ENCODE measurements around the gene RNH1.

The RNH1 gene

GRCh38 chr11:506238-506994 is 626 bp downstream of the RNH1 start:
- Histone ChIP-seq H3K36me3 (replicated peaks) (peaks cover 11% of the 10 kb centered on the region), H3K27me3 (replicated peaks) (no peaks in the 10 kb centered on the region), H3K4me3 (ENCODE audit: low read depth, low read length) (peak overlapping the region; percentile 90), H3K27ac (peak overlapping the region; percentile 99)
- DNase-seq = peak; percentile 94
- in situ Hi-C loops (cut with HindIII; ENCODE audit: low pct_ligation_motif_present, low sequenced_read_pairs) = no loop called here
- TF ChIP-seq CTCF (IDR thresholded peaks at IDR 0.05; ENCODE audit: low read depth, low read length, missing control alignments) = peak; percentile 27

GRCh38 chr11:504994-505344 is 2.1 kb downstream of the RNH1 start:
- H3K36me3 ChIP-seq (replicated peaks) = peaks cover 25% of the 10 kb centered on the region
- peak overlapping the region; percentile 60 for H3K4me3 ChIP-seq (ENCODE audit: low read depth, low read length)
- in situ Hi-C loops (cut with HindIII; ENCODE audit: low pct_ligation_motif_present, low sequenced_read_pairs) = no loop called here
- no peaks in the 10 kb centered on the region for H3K27me3 ChIP-seq (replicated peaks)
- TF ChIP-seq CTCF (IDR thresholded peaks at IDR 0.05; ENCODE audit: low read depth, low read length, missing control alignments) = no peak
- H3K27ac ChIP-seq = no peak overlapping the region
- DNase-seq = no peak

GRCh38 chr11:504053-504993 is 2.7 kb downstream of the RNH1 start:
- Histone ChIP-seq H3K36me3 (replicated peaks) (peaks cover 32% of the 10 kb centered on the region), H3K27ac (peak overlapping the region; percentile 15), H3K27me3 (replicated peaks) (no peaks in the 10 kb centered on the region), H3K4me3 (ENCODE audit: low read depth, low read length) (peak overlapping the region; percentile 60)
- in situ Hi-C loops (cut with HindIII; ENCODE audit: low pct_ligation_motif_present, low sequenced_read_pairs) = no loop called here
- no peak for DNase-seq
- TF ChIP-seq CTCF (IDR thresholded peaks at IDR 0.05; ENCODE audit: low read depth, low read length, missing control alignments) = no peak

- peak overlapping the region; percentile 60 for H3K4me3 ChIP-seq (ENCODE audit: low read depth, low read length)
- in situ Hi-C loops (cut with HindIII; ENCODE audit: low pct_ligation_motif_present, low sequenced_read_pairs) = no loop called here
- TF ChIP-seq CTCF (IDR thresholded peaks at IDR 0.05; ENCODE audit: low read depth, low read length, missing control alignments) = no peak
- H3K27me3 ChIP-seq (replicated peaks) = no peaks in the 10 kb centered on the region
- DNase-seq = no peak
- peaks cover 36% of the 10 kb centered on the region for H3K36me3 ChIP-seq (replicated peaks)
- peak overlapping the region; percentile 15 for H3K27ac ChIP-seq
Measured at GRCh38 chr11:503179-503981, 3.7 kb downstream of the RNH1 start.

GRCh38 chr11:502288-503178 is 4.5 kb downstream of the RNH1 start:
- no peak for TF ChIP-seq CTCF (IDR thresholded peaks at IDR 0.05; ENCODE audit: low read depth, low read length, missing control alignments)
- H3K27me3 ChIP-seq (replicated peaks) = no peaks in the 10 kb centered on the region
- peaks cover 45% of the 10 kb centered on the region for H3K36me3 ChIP-seq (replicated peaks)
- no peak overlapping the region for H3K27ac ChIP-seq
- H3K4me3 ChIP-seq (ENCODE audit: low read depth, low read length) = no peak overlapping the region
- in situ Hi-C loops (cut with HindIII; ENCODE audit: low pct_ligation_motif_present, low sequenced_read_pairs) = no loop called here
- no peak for DNase-seq

Measured in brain microvascular endothelial cell (primary cell).